HepG2 (cell line): Measurements from ENCODE around the gene PRSS12. TPM values are rescaled to one million over a fixed set of nuclear protein-coding genes. Genes with fewer than 3 reads are reported as not detected.

Source experiments
- ASH2L ChIP-seq: fragments of 300-600, 200-600 bp; sonication (generic); IDR thresholded peaks from 2 replicates; pipeline ENCODE4 v1.7.0; 2017; ENCODE audit warnings: low read depth, mild to moderate bottlenecking, moderate library complexity, mixed read lengths, low read length; ENCODE audit not compliant: insufficient read length
- ATM ChIP-seq: fragments of 450-650 bp; IDR thresholded peaks from 2 replicates; pipeline ENCODE4 v1.7.1; 2017; ENCODE audit warnings: mild to moderate bottlenecking, borderline replicate concordance
- BRF2 ChIP-seq: sonication (generic); formaldehyde crosslinking; IDR thresholded peaks from 2 replicates; pipeline ENCODE4 v1.8.1; 2022; ENCODE audit warnings: mild to moderate bottlenecking, missing genetic modification reagents
- DPF2 ChIP-seq: sonication (generic); formaldehyde crosslinking; IDR thresholded peaks from 2 replicates; pipeline ENCODE4 v1.4.0; 2020; ENCODE audit warnings: mild to moderate bottlenecking, low read depth, missing genetic modification reagents, borderline replicate concordance
- FOXM1 ChIP-seq: sonication (generic); formaldehyde crosslinking; IDR thresholded peaks from 2 replicates; pipeline ENCODE4 v1.5.0; 2020; ENCODE audit warnings: missing genetic modification reagents
- GMEB1 ChIP-seq: sonication (generic); formaldehyde crosslinking; IDR thresholded peaks from 2 replicates; pipeline ENCODE4 v1.5.1; 2020; ENCODE audit warnings: missing genetic modification reagents, mild to moderate bottlenecking, borderline replicate concordance
- HES4 ChIP-seq: sonication (generic); formaldehyde crosslinking; IDR thresholded peaks from 2 replicates; pipeline ENCODE4 v1.9.0; 2021; ENCODE audit warnings: mild to moderate bottlenecking, missing genetic modification reagents, borderline replicate concordance
- HMGXB3 ChIP-seq: sonication (generic); formaldehyde crosslinking; IDR thresholded peaks from 2 replicates; pipeline ENCODE4 v1.4.0; 2020; ENCODE audit warnings: missing genetic modification reagents, borderline replicate concordance
- HOXA3 ChIP-seq: sonication (generic); formaldehyde crosslinking; IDR thresholded peaks from 2 replicates; pipeline ENCODE4 v1.5.0; 2020; ENCODE audit warnings: missing genetic modification reagents
- MAX ChIP-seq: IDR thresholded peaks from 2 replicates; pipeline ENCODE4 v1.6.1; 2012; ENCODE audit warnings: inconsistent platforms
- TARDBP ChIP-seq: sonication (generic); formaldehyde crosslinking; IDR thresholded peaks from 2 replicates; pipeline ENCODE4 v1.8.0; 2022; ENCODE audit warnings: mild to moderate bottlenecking, missing genetic modification reagents
- TOPORS ChIP-seq: sonication (generic); formaldehyde crosslinking; IDR thresholded peaks from 2 replicates; pipeline ENCODE4 v1.8.0; 2023; ENCODE audit warnings: mild to moderate bottlenecking, missing genetic modification reagents
- YEATS4 ChIP-seq: sonication (generic); formaldehyde crosslinking; IDR thresholded peaks from 2 replicates; pipeline ENCODE4 v1.4.0; 2020; ENCODE audit warnings: missing genetic modification reagents, borderline replicate concordance
- ZNF121 ChIP-seq: sonication (generic); formaldehyde crosslinking; IDR thresholded peaks from 2 replicates; pipeline ENCODE4 v1.5.0; 2020; ENCODE audit warnings: mild to moderate bottlenecking, missing genetic modification reagents
- ZNF18 ChIP-seq: sonication (generic); formaldehyde crosslinking; IDR thresholded peaks from 2 replicates; pipeline ENCODE4 v1.8.0; 2022; ENCODE audit warnings: mild to moderate bottlenecking, missing genetic modification reagents; ENCODE audit not compliant: insufficient replicate concordance
- ZNF672 ChIP-seq: sonication (generic); formaldehyde crosslinking; IDR thresholded peaks from 2 replicates; pipeline ENCODE4 v1.8.1; 2022; ENCODE audit warnings: missing genetic modification reagents
- ZNF841 ChIP-seq: sonication (generic); formaldehyde crosslinking; IDR thresholded peaks from 2 replicates; pipeline ENCODE4 v1.8.1; 2023; ENCODE audit warnings: missing genetic modification reagents, borderline replicate concordance
- polyA plus RNA-seq, 8 experiments: library from polyadenylated mRNA; depleted of rRNA in 3 of 8; stranded (reverse) in 7 of 8; unstranded in 1 of 8; fragments of >200 nt; fragmentation: Illumina TruSeq in 4 of 8; extraction: Trizol in 4 of 8; gene quantifications; 2 replicates each; pipeline versions ENCODE4 v1.2.1 to v1.2.3, GENCODE V29; 2011 to 2016; ENCODE audit warnings: low read depth in 4 of 8, missing spikeins in 1 of 8, mixed read lengths in 1 of 8; ENCODE audit not compliant: insufficient read depth in 1 of 8
- total RNA-seq, 5 experiments: library from RNA; depleted of rRNA; stranded (reverse); fragments of >200 nt; fragmentation: Illumina TruSeq; extraction: Trizol; gene quantifications; 2 replicates each; pipeline ENCODE4 v1.2.3, GENCODE V29; 2016; ENCODE audit warnings: low read depth in 1 of 5

Gene PRSS12
- total and polyA plus RNA-seq, 2 of the 13 experiments (the other 11 are each of a cell fraction or from before 2014, with no cell fraction given), result 0.02 TPM; not detected in 1

- TF ChIP-seq HES4 (CRISPR knock-in tag), result 0 out of 2 replicates have a peak, but pooled peaks have one; percentile 26
- TF ChIP-seq ATM, result no peak
- TF ChIP-seq GMEB1 (CRISPR knock-in tag), result peak; percentile 59; the same call in 1 of the 2 replicates
- TF ChIP-seq HOXA3 (CRISPR knock-in tag), result peak; percentile 75; the same call in 1 of the 2 replicates
- TF ChIP-seq MAX, result peak; percentile 96
- peak; percentile 37 for TF ChIP-seq BRF2 (CRISPR knock-in tag)
- no peak for TF ChIP-seq ZNF672
- peak; percentile 93 for TF ChIP-seq ASH2L
- no peak; the same call in 1 of the 2 replicates for TF ChIP-seq TOPORS (CRISPR knock-in tag)
- no peak for TF ChIP-seq DPF2
- peak; percentile 47; the same call in 1 of the 2 replicates for TF ChIP-seq TARDBP
- no peak for TF ChIP-seq ZNF18 (CRISPR knock-in tag)
- no peak for TF ChIP-seq ZNF121 (CRISPR knock-in tag)
- peak; percentile 99 for TF ChIP-seq YEATS4
- TF ChIP-seq HMGXB3 (CRISPR knock-in tag), result peak; percentile 79
- no peak for TF ChIP-seq FOXM1 (CRISPR knock-in tag)
- 0 out of 2 replicates have a peak, but pooled peaks have one; percentile 1 for TF ChIP-seq ZNF841 (CRISPR knock-in tag)
These were observed 74.1 kb downstream of the PRSS12 start (continued) for GRCh38 chr4:118278473-118279274.
